ENCODE results near the gene OR6B2. TPM values are rescaled to one million over a fixed set of nuclear protein-coding genes. Genes with fewer than 3 reads are reported as not detected.

Gene OR6B2
- total RNA-seq (not detected in 2 replicates), polyA plus RNA-seq (not detected in 2 replicates)

GRCh38 chr2:240030379-240031094 is at the start of gene OR6B2:
OR6B2 (minus strand) TSS chr2:240030429; CDS start chr2:240030429, 0 bp downstream.
- H3K4me3 ChIP-seq: no peak within 1 kb of the TSS
- no peaks in the 10 kb centered on the region for H3K9me3 ChIP-seq (ENCODE audit: low read depth)
- no peaks in the 10 kb centered on the region for H3K4me1 ChIP-seq (ENCODE audit: insufficient read depth)
- H2AFZ ChIP-seq: no peak within 1 kb of the TSS
- H3K27ac ChIP-seq: no peak within 1 kb of the TSS
- no peak for DNase-seq (ENCODE audit: low spot score)
- TF ChIP-seq EZH2phosphoT487 (IDR thresholded peaks at IDR 0.05; ENCODE audit: low read depth, severe bottlenecking, unreplicated experiment) (no peak), EZH2 (IDR thresholded peaks at IDR 0.05; ENCODE audit: borderline replicate concordance) (no peak), CTCF (IDR thresholded peaks at IDR 0.05; ENCODE audit: poor library complexity) (no peak)
- no peaks in the 10 kb centered on the region for H3K79me2 ChIP-seq
- WGBS (ENCODE audit: low lambda C conversion rate, missing lambda C conversion rate): 75% methylated on average over 6 of the region's 6 CpGs
- H3K36me3 ChIP-seq (replicated peaks; ENCODE audit: insufficient read depth, low read depth): no peaks in the 10 kb centered on the region
- H4K20me1 ChIP-seq (ENCODE audit: insufficient read depth, poor library complexity, severe bottlenecking): no peaks in the 10 kb centered on the region
- H3K27me3 ChIP-seq: peaks cover 33% of the 10 kb centered on the region
- H3K9me2 ChIP-seq (replicated peaks; ENCODE audit: insufficient read depth): no peaks in the 10 kb centered on the region
- no peak within 1 kb of the TSS for H3K4me2 ChIP-seq

- H3K79me2 ChIP-seq: no peaks in the 10 kb centered on the region
- TF ChIP-seq EZH2phosphoT487 (IDR thresholded peaks at IDR 0.05; ENCODE audit: low read depth, severe bottlenecking, unreplicated experiment) (no peak), EZH2 (IDR thresholded peaks at IDR 0.05; ENCODE audit: borderline replicate concordance) (no peak), CTCF (IDR thresholded peaks at IDR 0.05; ENCODE audit: poor library complexity) (no peak)
- H3K27ac ChIP-seq: no peak overlapping the region
- no peaks in the 10 kb centered on the region for H3K27me3 ChIP-seq
- WGBS (ENCODE audit: low lambda C conversion rate, missing lambda C conversion rate): 50% methylated on average over 2 of the region's 2 CpGs
- no peaks in the 10 kb centered on the region for H4K20me1 ChIP-seq (ENCODE audit: insufficient read depth, poor library complexity, severe bottlenecking)
- H3K4me2 ChIP-seq: no peak overlapping the region
- H3K36me3 ChIP-seq (replicated peaks; ENCODE audit: insufficient read depth, low read depth): no peaks in the 10 kb centered on the region
- H3K9me2 ChIP-seq (replicated peaks; ENCODE audit: insufficient read depth): no peaks in the 10 kb centered on the region
- H2AFZ ChIP-seq: no peak overlapping the region
- DNase-seq (ENCODE audit: low spot score): no peak
- H3K4me3 ChIP-seq: no peak overlapping the region
- peaks cover 11% of the 10 kb centered on the region for H3K9me3 ChIP-seq (ENCODE audit: low read depth)
- H3K4me1 ChIP-seq (ENCODE audit: insufficient read depth): no peaks in the 10 kb centered on the region
Observed at GRCh38 chr2:240078631-240079030, 48.4 kb upstream of the OR6B2 start.

GRCh38 chr2:240077442-240077841 is 47.2 kb upstream of the OR6B2 start:
- Histone ChIP-seq H3K79me2 (no peaks in the 10 kb centered on the region), H3K4me2 (no peak overlapping the region), H3K9me2 (replicated peaks; ENCODE audit: insufficient read depth) (no peaks in the 10 kb centered on the region), H3K36me3 (replicated peaks; ENCODE audit: insufficient read depth, low read depth) (no peaks in the 10 kb centered on the region), H3K4me1 (ENCODE audit: insufficient read depth) (no peaks in the 10 kb centered on the region), H3K4me3 (no peak overlapping the region), H4K20me1 (ENCODE audit: insufficient read depth, poor library complexity, severe bottlenecking) (no peaks in the 10 kb centered on the region), H3K9me3 (ENCODE audit: low read depth) (peaks cover 11% of the 10 kb centered on the region), H2AFZ (no peak overlapping the region), H3K27ac (no peak overlapping the region), H3K27me3 (no peaks in the 10 kb centered on the region)
- no peak for TF ChIP-seq CTCF (IDR thresholded peaks at IDR 0.05; ENCODE audit: poor library complexity)
- TF ChIP-seq EZH2 (IDR thresholded peaks at IDR 0.05; ENCODE audit: borderline replicate concordance): no peak
- TF ChIP-seq EZH2phosphoT487 (IDR thresholded peaks at IDR 0.05; ENCODE audit: low read depth, severe bottlenecking, unreplicated experiment): no peak
- no peak for DNase-seq (ENCODE audit: low spot score)
